ENCODE results near the gene E2F2.

Gene E2F2

DNA sequence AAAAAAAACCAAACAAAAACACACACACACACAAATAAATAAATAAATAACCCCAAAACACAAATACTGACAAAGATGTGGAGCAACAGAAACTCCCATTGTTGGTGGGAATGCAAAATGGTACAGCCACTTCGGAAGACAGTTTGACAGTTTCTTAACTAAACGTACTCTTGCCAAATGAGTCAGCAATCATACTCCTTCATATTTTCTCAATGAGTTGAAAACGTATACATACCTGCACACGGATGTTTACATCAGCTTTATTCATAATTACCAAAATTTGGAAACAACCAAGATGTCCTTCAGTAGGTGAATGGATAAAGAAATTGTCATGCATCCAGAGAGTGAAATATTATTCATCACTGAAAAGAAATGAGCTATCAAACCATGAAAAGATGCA is 70.5 kb downstream of the E2F2 start:
- no peak for DNase-seq (ENCODE audit: low read depth)

DNA sequence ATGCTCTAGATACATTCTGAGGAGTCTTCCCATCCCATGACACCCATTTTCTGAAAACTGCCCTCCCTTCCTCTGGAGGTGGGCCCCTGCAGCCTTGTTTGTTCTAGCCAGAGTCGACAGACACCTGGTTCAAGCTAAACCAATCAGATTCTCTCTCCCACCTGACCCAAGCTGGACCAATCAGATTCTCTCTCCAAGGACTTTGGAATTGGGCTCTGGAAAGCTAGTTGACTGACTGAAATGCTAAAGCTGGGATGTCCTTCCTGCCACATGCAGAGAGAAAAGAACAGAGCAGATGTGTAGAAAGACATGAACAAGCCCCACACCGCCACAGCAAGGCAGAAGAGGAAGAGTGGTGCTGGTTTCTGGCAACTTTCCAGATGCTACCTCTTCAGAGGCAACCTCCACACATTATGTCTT is 71.7 kb downstream of the E2F2 start:
- DNase-seq (ENCODE audit: low read depth) = no peak

Measured in fibroblast of the conjunctiva (primary cell).